Spleen (tissue), 7 donors: ENCODE results near the gene ARHGEF40.

Experiments
- CTCF ChIP-seq, 11 experiments: fragments of 200-600 bp in 7 of 11; fragments of 450-650 bp in 4 of 11; sonication (generic) in 4 of 11; IDR thresholded peaks in 8 of 11; conservative IDR thresholded peaks in 3 of 11; 1 replicate in 7 of 11; 2 replicates in 4 of 11; pipeline versions ENCODE4 v1.4.0 to v1.8.0; 2016 to 2021; ENCODE audit warnings: antibody characterized with exemption in 11 of 11, inconsistent platforms in 4 of 11, mild to moderate bottlenecking in 1 of 11
- POLR2A ChIP-seq, 3 donors: fragments of 450-650 bp; IDR thresholded peaks; one replicate each; pipeline ENCODE4 v1.5.1; 2017; ENCODE audit warnings: antibody characterized with exemption in 3 of 3, mild to moderate bottlenecking in 1 of 3
- POLR2AphosphoS5 ChIP-seq, 3 donors: sonication (generic); formaldehyde crosslinking; IDR thresholded peaks; one replicate each; pipeline ENCODE4 v1.5.1; 2017; ENCODE audit warnings: antibody characterized with exemption in 3 of 3
- donor health status: DM: no; HTN: no; CAD: no; lungs with moderate emphysema.
- donor health status: DM: no; HTN: no; CAD: no.
- donor health status: DM: no; HTN: no; CAD: no.

GRCh38 chr14:21074398-21075272, 4.5 kb downstream of the ARHGEF40 start:
- TF ChIP-seq CTCF (IDR thresholded peaks at IDR 0.05 in 8 of 11, conservative IDR thresholded peaks at IDR 0.05 in 3 of 11) (no peak), POLR2AphosphoS5 (IDR thresholded peaks at IDR 0.05) (peak in 2 of 3 donors; percentile 18 to 43), POLR2A (IDR thresholded peaks at IDR 0.05) (no peak)
